ENCODE data around the gene UBXN10.

DNA sequence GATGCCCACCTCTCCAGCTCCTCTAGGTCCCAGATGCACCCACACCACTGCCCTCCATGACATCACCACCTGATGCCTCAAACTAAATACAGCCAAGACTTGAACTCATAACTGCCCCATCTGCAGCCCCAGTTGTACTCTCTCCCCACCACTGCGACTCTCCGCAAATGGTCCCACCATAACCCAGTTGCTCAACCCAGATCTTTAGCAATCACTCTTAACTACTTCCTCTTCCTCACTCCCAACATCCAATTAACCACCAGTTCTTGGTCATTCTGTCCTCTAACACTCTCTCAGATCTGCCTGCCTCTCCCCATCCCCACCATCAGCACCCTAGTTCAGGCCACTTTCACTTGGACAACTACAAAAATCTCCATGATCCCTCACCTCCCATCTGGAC, 37.2 kb downstream of the UBXN10 start:
- TF ChIP-seq CTCF (IDR thresholded peaks at IDR 0.05; ENCODE audit: low read depth, low read length, missing input control) = no peak
- TF ChIP-seq HNF4G (IDR thresholded peaks at IDR 0.05) = no peak
- no peak for TF ChIP-seq HNF4A (conservative IDR thresholded peaks at IDR 0.05)
- TF ChIP-seq, protein P1, sequence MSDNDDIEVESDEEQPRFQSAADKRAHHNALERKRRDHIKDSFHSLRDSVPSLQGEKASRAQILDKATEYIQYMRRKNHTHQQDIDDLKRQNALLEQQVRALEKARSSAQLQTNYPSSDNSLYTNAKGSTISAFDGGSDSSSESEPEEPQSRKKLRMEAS (IDR thresholded peaks at IDR 0.05) = no peak
- TF ChIP-seq EGR1 (IDR thresholded peaks at IDR 0.05; ENCODE audit: low read depth in 2 of 2) = no peak

All from liver (tissue), 3 donors.